ENCODE data around the gene ITGB4.

Gene ITGB4

GRCh38 chr17:75751676-75752404 lies 30.6 kb downstream of the ITGB4 start:
- TF ChIP-seq CTCF (IDR thresholded peaks at IDR 0.05; ENCODE audit: insufficient read depth, low read depth, low read length, missing control alignments) = no peak
- no peak overlapping the region for H3K4me3 ChIP-seq (ENCODE audit: low read depth, low read length)
- no peak for DNase-seq (ENCODE audit: low read depth)

- no peak for TF ChIP-seq CTCF (IDR thresholded peaks at IDR 0.05; ENCODE audit: insufficient read depth, low read depth, low read length, missing control alignments)
- no peak overlapping the region for H3K4me3 ChIP-seq (ENCODE audit: low read depth, low read length)
- DNase-seq (ENCODE audit: low read depth) = no peak
These were observed 31.1 kb downstream of the ITGB4 start for GRCh38 chr17:75752405-75752709.

GRCh38 chr17:75752802-75753513 lies 31.7 kb downstream of the ITGB4 start:
- peak; percentile 33 for TF ChIP-seq CTCF (IDR thresholded peaks at IDR 0.05; ENCODE audit: insufficient read depth, low read depth, low read length, missing control alignments)
- H3K4me3 ChIP-seq (ENCODE audit: low read depth, low read length) = peak overlapping the region; percentile 66
- DNase-seq (ENCODE audit: low read depth) = peak; percentile 37

GRCh38 chr17:75753514-75754377 lies 32.5 kb downstream of the ITGB4 start:
- peak overlapping the region; percentile 66 for H3K4me3 ChIP-seq (ENCODE audit: low read depth, low read length)
- TF ChIP-seq CTCF (IDR thresholded peaks at IDR 0.05; ENCODE audit: insufficient read depth, low read depth, low read length, missing control alignments) = peak; percentile 81
- DNase-seq (ENCODE audit: low read depth) = peak; percentile 85

GRCh38 chr17:75754378-75755204 lies 33.3 kb downstream of the ITGB4 start:
- H3K4me3 ChIP-seq (ENCODE audit: low read depth, low read length) = peak overlapping the region; percentile 40
- no peak for TF ChIP-seq CTCF (IDR thresholded peaks at IDR 0.05; ENCODE audit: insufficient read depth, low read depth, low read length, missing control alignments)
- DNase-seq (ENCODE audit: low read depth) = no peak

GRCh38 chr17:75755205-75755901 lies 34.1 kb downstream of the ITGB4 start:
- no peak for TF ChIP-seq CTCF (IDR thresholded peaks at IDR 0.05; ENCODE audit: insufficient read depth, low read depth, low read length, missing control alignments)
- no peak for DNase-seq (ENCODE audit: low read depth)
- no peak overlapping the region for H3K4me3 ChIP-seq (ENCODE audit: low read depth, low read length)
